HG02938 (cell line): ENCODE results near the gene SEC14L3.

Experiments
- ATAC-seq: cut with Tn5 transposase; IDR thresholded peaks from one replicate; pipeline ENCODE4 v1.9.1; 2021; ENCODE audit warnings: mild to moderate bottlenecking, moderate library complexity; ENCODE audit not compliant: unreplicated experiment

The SEC14L3 gene

DNA sequence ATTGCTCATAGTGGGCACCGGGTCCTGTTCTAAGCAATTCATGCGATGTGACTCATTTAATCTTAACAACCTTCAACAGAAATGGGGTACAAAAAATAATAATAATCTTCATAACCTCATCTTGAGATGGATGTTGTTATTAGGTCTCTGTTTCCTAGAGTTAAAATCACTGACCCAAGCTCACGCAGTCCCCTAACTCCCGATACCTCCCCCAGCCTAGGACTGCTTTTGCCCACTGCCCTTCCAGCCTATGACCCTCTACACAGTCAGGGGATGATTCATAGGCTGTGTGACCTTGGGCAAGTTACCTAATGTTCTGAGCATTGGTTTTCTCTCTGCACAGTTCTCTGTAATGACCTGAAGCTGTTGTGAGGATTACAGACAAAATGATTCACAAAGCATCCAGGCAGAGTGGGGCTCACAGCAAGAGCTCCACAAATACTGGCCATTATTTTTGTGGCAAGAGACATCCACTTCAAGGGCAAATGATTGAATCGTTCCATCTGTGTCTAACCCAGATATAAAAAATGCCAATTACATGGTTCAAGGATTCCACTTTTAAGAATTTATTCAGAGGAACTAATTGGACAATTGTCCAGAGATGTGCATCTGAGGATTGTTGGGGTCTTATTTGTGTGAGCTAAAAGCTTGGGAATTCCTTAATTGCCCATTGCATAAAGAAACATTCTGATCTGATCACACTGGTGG is 26.2 kb downstream of the SEC14L3 start:
- ATAC-seq = no peak

DNA sequence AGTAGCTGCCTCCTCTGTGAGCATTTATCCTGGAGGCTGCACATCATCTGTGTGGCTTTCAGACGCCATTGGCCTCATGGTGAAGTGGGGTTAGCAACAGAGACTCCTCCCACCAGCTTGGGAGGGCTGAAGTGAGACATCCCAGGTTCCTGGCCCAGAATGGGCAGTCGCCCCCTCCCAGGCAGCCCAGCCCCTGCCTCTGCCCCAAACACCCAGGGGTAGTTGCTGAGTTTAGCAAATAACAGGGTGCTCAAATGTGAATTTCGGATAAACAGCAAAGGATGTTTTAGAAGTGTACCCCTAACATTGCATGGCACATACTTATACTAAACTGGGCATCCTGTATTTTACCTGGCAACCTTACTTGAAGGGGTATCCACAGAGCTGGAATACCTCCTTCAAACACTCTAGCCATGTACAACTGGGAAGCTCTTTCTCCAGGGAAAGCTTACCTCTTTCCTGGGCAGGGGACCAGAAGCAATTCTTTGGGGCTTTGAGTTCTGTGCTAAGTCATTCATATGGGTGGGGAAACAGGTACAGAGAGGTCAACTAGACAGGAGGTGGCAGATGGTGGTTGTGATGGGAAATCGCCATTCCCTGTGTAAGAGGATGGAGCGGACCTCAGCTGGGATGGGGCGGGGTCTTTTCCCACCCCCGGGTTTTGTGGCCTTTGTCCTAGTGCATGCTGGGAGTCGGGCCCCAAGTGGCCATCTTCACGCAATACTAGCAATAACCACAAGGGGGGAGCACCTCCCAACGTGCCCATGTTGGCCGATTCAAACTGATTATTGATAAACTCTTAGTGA is 27.0 kb downstream of the SEC14L3 start:
- no peak for ATAC-seq

DNA sequence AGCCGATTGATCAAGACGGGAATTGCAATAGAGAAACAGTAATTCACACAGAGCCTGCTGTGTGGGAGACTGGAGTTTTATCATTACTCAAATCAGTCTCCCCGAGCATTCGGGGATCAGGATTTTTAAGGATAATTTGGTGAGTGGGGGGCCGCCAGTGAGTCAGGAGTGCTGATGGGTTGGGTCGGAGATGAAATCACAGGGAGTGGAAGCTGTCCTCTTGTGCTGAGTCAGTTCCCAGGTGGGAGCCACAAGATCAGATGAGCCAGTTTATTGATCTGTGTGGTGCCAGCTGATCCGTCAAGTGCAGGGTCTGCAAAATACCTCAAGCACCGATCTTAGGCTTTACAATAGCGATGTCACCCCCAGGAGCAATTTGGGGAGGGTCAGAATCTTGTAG is 30.7 kb downstream of the SEC14L3 start:
- ATAC-seq = no peak

DNA sequence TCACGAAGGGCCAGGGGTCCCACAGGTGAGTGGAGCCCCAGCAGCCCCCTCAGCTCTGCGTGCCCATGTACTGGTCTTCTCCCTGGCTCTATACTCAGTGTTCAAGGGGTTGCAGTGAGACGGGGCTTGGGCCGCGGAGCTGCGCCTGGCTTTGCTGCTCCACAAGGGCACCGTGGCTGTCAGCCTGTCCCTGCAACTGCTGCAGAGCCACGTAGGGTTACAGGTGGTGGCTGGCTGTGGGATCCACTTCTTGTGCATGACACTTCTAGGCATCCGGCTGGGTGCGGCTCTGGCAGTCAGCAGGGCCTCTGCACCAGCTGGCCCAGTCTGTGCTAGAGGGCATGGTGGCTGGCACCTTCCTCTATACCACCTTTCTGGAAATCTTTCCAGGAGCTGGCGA is 32.0 kb downstream of the SEC14L3 start:
- ATAC-seq = no peak

DNA sequence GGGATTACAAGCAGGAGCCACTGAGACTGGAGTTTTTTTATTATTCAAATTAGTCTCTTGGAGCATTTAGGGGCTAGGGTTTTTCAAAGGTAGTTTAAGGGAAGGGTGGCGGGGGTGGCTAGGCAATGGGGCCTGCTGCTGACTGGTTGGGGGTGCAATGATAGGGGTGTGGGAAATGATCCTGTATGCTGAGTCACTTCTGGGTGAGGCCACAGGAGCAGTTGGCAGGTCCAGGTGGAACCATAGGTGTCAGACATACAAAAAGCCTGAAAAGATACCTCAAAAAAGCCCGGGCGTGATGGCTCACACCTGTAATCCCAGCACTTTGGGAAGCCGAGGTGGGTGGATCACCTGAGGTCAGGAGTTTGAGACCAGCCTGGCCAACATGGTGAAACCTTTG is 32.6 kb downstream of the SEC14L3 start:
- no peak for ATAC-seq

DNA sequence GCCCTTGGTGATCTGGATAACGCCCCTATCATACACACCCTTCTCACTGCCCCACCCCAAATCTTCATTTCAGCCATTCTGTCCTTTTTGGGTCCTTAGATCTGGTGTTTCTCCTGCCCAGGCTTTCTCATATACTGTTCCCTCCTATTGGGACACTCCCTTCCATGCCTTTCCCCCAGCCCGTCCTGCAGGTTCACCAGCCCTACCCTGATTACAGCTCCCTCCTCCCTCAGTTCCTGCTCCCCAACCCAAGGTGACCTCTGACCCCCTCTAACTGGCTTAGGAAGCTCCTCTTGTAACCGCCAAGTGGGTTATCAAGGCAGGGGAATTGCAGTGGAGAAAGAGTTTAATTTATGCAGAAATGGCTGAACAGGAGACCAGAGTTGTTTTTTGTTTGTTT is 33.3 kb downstream of the SEC14L3 start:
- no peak for ATAC-seq

DNA sequence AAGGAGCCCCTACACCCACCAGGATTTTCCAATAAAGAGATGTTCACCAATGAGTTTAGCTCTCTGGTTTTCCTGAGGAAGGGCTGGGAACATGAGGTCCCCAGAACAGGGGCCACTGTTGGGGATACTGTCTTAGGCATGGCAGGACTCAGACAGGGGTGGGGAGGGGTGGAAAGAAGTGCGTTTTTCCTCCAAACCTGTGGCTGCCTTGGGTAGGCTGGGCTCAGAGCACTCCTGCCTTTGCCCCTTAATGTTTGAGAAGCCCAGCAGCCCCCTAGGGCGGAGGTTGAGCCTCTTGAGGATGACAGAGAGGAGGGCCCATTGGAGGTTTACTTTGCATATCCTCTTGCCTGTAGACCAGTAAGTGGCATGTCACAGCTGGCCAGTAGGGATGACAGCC is 35.6 kb downstream of the SEC14L3 start:
- no peak for ATAC-seq

DNA sequence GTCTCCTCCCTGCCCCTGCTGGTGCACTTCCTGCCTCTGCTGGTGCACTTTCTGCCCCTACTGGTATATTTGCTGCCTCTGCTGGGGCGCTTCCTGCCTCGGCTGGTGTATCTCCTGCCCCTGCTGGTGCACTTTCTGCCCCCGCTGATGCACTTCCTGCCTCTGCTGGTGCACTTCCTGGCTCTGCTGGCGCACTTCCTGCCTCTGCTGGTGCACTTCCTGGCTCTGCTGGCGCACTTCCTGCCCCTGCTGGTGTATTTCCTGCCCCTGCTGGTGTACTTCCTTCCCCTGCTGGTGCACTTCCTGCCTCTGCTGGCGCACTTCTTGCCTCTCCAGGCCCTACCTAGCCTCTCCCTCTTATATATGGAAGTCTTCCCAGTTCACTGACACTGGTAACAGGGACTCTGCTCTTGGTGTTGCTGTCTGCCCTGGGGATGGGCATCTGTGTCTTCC is 36.1 kb downstream of the SEC14L3 start:
- no peak for ATAC-seq

DNA sequence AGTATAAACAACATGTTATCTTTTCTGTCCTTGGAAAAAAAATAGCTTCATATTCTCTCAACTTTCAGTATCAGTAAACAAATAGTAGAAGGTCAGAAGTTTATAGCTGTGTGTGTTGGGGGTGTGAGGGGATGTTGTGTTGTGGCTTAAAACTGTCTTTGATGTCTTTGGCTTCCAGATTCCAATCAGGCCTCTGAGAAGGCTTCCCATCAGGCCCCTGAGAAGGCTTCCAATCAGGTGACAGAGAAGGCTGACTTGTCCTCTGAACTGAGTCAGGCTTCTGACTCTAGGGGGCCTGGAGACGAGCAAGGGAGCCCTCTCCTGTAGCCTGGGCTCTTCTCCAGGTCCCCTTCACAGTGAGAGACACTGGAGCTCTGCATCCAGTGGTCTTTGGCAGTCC is 37.0 kb downstream of the SEC14L3 start:
- no peak for ATAC-seq

DNA sequence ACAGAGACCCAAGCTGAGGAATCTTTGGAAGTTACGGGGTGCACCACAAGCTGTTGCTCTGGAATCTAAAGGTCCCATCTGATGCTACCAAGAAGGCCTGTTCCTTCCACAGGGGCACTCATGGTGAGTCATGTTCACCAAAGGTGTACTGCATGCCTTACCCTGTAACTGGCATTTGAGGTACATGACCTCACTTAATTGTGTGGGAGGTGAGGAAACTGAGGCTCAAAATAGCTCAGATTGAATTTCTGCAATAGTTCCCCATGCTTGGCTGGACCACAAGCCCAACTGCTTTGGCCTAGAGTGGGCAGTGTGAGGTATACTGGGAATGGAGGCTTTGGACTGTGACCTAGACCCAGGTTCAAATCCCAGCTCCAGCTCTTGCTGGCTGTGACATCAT is 38.0 kb downstream of the SEC14L3 start:
- ATAC-seq = no peak

DNA sequence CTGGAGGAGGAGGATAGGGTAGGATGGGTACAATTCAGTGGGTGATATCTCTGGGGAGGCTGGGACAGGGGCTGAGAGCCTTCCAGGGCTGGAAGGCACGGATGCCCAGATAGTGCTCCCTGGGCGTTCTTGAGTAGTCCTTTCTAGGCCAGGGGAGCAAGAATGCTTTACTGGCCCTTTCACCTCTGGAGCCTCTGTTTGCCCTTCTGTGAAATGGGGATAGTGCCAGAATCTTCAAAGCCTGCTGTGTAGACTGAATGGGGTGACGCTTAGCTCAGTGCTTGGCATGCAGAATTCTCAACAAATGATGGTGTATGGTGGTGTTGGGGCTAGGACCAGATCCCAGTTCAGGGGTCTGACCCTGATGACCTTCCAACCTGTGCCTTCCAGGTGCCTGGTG is 38.6 kb downstream of the SEC14L3 start:
- ATAC-seq = no peak

DNA sequence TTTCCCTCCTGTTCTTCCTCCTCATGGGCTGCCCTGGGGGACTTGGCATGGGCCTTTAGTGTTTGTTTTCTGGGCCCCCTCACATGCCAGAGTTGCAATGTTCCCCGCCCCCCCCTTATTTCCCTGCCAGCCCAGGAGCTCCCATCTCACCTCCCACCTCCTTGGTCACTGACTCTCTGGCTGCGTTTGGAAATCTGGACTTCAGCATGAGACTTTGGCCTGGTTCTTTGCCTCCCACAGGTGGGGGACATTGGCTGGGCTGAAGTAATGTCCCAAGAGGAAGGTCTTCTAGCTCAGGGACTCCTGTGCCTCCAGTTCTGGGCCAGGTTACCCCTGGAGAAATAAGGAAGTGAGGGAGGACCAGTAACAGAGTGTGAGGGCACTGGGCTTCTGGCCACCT is 39.3 kb downstream of the SEC14L3 start:
- ATAC-seq = no peak

DNA sequence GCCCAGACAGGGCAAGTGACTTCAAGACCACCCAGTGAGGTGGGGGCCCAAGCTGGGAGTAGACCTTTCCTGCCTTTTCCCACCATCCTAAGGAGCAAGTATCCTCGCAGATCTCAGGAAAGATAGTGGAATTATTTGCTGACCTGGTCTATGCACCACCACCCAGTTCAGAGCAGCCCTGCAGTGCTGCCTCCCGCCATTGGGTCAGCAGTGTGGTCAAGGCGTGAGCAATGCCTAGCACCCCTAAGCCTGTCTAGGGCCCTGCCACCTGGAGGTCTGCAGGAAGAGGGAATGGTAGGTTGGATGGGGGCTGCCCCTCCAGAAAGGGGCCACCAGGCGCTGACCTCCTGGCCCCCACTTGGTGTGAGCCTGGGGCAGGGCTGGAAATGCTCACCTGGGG is 39.7 kb downstream of the SEC14L3 start:
- ATAC-seq = no peak

DNA sequence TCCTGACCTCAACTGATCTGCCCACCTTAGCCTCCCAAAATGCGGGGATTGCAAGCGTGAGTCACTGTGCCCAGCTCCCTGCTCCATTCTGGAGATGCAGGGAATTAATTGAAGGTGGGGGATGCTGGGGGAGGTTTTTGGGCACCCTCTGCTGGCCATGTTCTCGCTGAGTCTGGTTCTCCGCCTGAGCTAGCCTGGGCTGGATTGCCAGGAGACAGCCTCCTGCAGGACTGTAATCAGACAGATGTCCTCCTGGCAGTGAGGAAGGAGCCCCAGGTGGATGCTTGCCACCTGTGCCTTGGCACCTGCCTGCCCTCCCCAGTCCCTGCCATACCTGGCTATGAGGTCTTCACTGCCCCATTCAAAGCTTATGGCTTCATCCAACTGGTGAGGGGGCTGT is 40.9 kb downstream of the SEC14L3 start:
- ATAC-seq = no peak

DNA sequence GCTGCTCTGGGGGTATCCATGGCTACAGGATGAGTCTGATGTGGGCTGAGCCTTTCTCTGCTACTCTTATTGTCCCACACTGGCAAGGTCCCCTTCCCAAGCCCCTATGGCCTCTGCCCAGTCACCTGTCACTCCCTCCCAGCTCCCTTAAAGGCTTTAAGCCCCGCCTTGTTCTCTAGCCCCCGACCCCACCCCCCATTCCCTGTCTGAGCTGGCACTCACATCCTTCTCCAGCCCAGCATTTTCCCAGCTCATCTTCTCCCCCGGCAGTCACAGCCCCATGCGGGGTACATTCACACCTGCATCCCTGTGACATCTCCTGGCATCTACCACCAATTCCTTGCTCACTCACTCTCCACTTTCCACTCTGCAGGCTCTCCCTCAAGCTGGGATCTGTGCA is 41.9 kb downstream of the SEC14L3 start:
- ATAC-seq = no peak

DNA sequence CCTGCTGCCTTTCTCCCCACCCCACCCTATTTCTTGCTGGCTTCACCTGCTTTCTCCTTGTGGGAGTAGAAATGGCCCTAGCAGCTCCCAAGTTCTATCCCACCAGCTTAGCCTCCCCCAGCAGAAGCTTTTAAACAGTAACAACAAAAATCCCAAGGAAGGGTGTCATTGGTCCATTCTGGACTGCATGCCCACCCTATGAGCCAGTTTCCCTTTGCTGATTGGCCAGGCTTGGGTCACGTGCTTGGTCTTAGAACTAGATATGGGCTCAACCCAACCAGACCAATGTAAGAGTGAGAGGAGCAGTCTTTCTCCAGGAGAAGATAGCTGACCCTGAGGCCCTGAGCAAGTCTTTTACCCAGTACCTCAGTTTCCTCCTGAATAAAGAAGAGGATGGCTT is 43.9 kb downstream of the SEC14L3 start:
- no peak for ATAC-seq

DNA sequence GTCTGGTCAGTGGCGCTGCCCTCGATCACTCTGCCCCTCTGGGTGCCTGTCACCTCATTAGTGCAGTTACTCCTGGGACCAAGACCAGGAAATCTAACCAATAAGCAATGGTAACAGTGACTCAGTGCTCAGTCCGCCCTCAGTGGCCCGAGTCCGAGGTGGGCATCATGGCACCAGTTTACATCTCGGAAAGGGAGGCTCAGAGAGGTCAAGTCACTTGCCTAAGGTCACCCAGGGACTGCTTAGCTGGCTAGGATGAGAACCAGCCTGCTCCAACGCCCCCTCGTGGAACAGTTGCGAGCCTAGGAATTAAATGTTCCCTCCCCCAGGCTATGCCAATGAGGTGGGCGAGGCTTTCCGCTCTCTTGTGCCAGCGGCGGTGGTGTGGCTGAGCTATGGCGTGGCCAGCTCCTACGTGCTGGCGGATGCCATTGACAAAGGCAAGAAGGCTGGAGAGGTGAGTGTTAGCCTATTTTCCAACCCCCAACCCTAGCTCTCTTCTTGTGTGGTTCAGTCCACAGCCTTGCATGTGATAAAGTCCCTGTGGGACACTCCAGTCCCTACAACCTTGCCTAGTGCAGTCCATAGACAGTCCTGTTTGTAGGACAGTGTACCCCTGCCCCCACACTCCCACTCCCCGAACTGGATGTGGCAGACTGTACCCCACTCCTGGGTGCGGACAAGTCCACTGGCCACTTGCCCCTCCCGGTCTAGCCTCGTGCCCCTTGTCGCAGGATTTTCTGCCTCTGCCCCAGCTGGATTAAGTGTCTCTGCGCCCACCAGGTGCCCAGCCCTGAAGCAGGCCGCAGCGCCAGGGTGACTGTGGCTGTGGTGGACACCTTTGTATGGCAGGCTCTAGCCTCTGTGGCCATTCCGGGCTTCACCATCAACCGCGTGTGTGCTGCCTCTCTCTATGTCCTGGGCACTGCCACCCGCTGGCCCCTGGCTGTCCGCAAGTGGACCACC is 45.1 kb downstream of the SEC14L3 start:
- ATAC-seq = no peak

DNA sequence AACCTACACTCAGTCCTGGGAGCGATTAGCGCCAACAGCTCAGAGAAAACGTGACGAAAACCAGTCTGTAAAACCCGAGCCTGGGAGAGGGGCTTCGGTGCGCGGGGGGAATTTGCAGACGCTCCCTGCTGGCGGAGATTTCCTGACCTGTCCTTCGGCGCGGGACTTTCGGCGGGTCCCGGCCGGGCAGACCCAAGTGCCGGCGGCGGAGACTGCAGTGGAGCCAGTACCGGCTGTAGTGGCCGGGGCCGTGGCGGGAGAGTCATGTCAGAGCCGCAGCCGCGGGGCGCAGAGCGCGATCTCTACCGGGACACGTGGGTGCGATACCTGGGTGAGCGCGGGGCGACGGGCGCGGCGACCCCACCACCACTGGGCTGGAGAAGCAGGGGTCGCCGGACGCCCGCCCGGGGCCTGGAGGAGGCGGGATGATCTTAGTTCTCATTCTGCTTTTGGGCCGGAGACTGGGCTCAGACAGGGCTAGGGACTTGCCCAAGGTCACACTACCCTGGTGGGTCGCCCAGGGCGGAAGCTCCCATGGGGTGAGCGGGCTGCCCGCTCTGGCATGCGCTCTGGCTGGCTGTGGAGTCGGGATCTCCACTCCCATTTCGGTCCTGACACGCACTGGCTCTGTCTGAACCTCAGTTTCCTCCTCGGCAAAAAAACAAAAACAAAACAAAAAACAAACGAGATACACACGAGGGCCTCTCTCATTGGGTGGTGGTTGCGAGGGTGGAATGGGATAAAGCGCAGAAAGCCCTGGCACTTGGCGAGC is 46.0 kb downstream of the SEC14L3 start, which contains the start of gene MTFP1:
MTFP1 (plus strand) TSS at position 153 of the 772 bp plus-strand sequence; CDS start at position 265, 112 bp downstream.
- no peak for ATAC-seq

DNA sequence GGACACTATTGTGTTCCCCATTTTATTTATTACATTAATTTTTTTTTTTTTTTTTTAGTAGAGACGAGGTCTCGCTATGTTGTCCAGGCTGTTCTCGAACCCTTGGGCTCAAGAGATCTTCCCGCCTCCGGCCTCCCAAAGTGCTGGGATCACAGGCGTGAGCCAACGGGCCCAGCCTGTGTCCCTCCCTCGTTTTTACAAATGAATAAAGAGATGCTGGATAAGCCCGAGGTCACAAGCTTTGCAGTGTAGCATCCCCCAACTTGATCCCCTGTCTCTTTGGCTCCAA is 46.5 kb downstream of the SEC14L3 start:
- ATAC-seq = no peak

DNA sequence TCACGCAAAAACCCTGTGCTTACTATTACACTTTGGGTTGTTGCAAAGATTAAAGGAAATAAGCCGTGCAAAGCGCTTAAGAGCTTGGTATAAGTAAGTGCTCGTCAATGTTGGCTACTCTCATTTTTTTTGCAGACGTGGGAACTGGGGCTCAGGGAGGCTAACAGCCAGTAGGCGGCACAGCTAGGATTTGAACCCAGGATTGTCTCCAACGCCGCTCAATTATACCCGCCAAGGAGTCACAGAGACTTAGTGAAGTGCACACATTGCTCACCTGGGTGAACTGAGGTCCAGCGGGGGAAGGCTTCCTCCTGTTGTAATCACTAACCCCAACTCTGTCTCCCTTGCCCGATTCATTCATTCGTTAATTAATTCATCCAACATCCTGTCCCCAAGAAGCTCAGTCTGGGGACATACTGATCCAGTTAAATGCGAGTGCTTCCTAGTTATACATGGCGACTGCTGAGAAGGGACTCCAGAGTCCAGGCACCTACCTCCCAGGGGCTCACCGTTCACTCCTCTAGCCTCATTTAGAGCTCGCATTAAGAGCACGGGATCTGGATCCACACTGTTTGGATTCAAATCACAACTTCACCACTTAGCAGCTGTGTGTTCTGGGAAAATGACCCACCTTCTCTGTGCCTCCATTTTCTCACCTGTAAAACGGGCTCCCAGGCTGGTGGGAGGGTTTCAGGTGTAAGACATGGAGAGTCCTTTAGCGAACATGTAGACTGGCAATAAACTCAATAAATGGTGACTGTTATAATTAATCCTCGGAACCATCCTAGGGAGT is 47.1 kb downstream of the SEC14L3 start:
- no peak for ATAC-seq
